ENCODE results near the gene ZBTB21.

The ZBTB21 gene

GRCh38 chr21:41987310-41987709 is 22.9 kb downstream of the ZBTB21 start:
- H3K27ac ChIP-seq: no peak overlapping the region
- TF ChIP-seq CTCF (conservative IDR thresholded peaks at IDR 0.05): no peak

- TF ChIP-seq CTCF (conservative IDR thresholded peaks at IDR 0.05): no peak
- H3K27ac ChIP-seq: peak overlapping the region; percentile 58
These were observed 24.3 kb downstream of the ZBTB21 start for GRCh38 chr21:41985662-41986416.

DNA sequence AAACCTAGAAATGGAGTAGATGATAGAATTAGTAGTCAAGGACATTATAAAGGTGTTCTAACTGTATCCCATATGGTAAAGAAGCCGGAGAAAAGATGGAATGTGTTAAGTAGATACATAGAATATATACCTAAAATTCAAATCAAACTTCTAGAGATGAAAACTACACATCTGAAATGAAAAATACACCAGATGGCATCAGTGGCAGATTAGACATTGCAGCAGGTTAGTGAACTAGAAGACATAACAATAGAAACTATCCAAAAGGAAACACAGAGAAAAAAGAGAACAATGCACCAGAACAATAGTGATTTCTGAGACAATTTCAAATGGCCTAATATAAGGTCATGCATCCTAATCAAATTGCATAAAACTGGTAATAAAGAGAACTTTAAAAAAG is 26.9 kb downstream of the ZBTB21 start:
- H3K27ac ChIP-seq: no peak overlapping the region
- TF ChIP-seq CTCF (conservative IDR thresholded peaks at IDR 0.05): no peak

DNA sequence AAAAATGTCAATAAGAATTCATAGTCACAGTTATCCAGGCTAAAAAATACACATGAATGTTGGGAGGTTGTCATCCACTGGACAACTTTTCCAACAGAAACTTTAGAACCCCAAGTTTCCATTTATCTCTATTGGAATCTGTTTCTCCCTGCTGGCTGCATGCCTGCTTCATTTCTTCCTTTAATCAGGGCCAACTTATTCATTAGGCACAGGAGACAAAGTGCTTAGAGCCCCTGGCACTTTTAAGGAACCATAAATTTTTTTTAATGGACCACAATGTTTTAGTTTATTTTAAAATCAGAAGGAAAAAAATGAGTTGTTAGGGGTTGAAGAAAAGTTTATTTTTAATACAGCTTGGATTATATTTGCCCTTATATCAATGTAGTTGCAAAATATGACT is 29.6 kb downstream of the ZBTB21 start:
- no peak for TF ChIP-seq CTCF (conservative IDR thresholded peaks at IDR 0.05)
- H3K27ac ChIP-seq: no peak overlapping the region

DNA sequence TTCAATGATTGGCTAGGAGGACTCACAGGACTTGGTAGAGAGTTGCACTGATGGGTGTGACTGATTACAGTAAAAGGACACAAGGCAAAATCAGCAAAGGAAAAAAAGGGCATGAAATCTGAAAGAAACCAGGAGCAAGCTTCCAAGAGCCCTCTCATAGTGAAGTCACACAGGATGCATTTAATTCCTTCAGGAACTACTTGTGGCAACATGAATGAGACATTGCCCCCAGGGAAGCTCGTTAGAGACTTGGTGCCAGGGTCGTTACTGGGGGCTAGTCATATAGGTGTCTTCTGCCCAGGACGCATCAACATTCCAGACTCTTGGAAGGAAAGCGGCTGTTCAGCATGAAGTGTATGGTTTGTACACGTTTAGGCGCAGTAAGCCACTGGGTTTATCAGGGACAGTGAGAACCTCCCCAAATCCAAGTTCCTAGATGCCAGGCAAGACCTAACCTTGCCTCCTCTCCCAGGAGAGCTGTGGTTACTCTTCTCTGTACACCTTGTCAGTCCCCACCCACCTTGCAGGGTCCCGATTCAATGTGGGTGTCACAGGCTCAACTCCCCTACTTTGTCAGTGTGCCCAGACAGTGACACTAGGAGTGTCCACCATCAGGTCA is 30.3 kb downstream of the ZBTB21 start:
- no peak for TF ChIP-seq CTCF (conservative IDR thresholded peaks at IDR 0.05)
- no peak overlapping the region for H3K27ac ChIP-seq

GRCh38 chr21:41979335-41979734 is 30.8 kb downstream of the ZBTB21 start:
- no peak for TF ChIP-seq CTCF (conservative IDR thresholded peaks at IDR 0.05)
- H3K27ac ChIP-seq: no peak overlapping the region

DNA sequence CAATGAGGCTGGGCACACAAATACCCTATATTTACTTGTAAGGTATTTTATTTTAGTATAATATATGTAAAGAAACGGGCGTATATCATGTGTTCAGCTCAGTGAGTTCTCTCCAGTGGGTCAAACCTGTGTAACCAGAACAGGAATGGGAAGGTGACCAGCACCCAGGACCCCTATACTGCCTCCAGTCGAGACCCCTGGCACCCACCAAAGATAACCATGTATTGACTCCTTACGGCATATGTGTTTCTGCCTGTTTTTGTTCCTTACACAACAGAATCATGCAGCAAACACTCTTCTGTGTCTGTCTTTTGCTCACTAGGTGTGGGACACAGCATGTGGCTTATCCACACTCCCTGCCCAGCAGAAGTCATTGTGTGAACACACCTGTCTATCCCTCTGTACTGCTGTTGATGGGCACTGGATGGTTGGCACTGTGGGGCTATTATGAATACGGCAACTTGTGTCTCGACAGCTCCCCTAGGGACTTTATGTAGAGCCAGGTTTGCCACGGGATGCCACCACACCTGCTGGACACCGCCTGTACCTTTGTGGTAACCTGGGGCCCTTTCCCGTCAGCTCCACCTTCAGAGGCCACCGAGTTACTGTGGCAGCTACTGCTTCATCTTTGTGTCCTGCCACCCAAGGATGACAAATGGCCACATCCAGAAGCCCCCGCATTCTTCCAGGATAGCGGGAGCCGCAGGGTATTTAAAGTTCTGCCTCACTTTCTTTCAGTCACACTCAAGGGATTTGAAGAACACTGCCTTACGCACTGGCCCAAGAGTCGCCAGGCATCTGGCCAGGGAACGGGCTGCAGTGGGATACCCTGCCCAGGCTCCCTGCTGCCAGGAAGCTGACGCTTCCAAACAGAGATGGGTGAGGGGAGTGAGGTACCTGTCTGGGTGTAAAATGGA is 32.9 kb downstream of the ZBTB21 start:
- TF ChIP-seq CTCF (conservative IDR thresholded peaks at IDR 0.05): no peak
- H3K27ac ChIP-seq: no peak overlapping the region

Measured in VCaP (cell line).